SK-N-SH (cell line): Measurements from ENCODE around the gene CEACAM16. TPM values are rescaled to one million over a fixed set of nuclear protein-coding genes. Genes with fewer than 3 reads are reported as not detected.

ENCODE experiments used
- CTCF ChIA-PET: fragments of 300-600, 350-600 bp; formaldehyde crosslinking; extraction: SDS; loops from one replicate; lab custom pipeline; 2021; lab: Yijun Ruan, JAX
- POLR2A ChIA-PET: fragments of 350-600 bp; sonication (Branson Sonifier 250); formaldehyde crosslinking; extraction: SDS; loops from one replicate; lab custom pipeline; 2020; ENCODE audit warnings: antibody characterized with exemption, inconsistent platforms; lab: Yijun Ruan, JAX
- DNase-seq: peaks from one replicate; pipeline ENCODE4 v3.0.0; 2012
- H2AFZ ChIP-seq: fragments of 200-600 bp; sonication (generic); 2 replicates; pipeline ENCODE4 v1.8.1; 2016; ENCODE audit warnings: antibody characterized with exemption, mild to moderate bottlenecking, low read depth
- H3F3A ChIP-seq: fragments of 200-600 bp; sonication (generic); replicated peaks from 2 replicates; pipeline ENCODE3; 2016; ENCODE audit warnings: antibody characterized with exemption, mild to moderate bottlenecking; ENCODE audit not compliant: insufficient read depth
- H3K27ac ChIP-seq, 2 experiments: fragments of 200-500 bp in 1 of 2; fragments of 200-600 bp in 1 of 2; sonication (Bioruptor generic) in 1 of 2; sonication (generic), shearing (Covaris generic) in 1 of 2; 2 replicates each; pipeline versions ENCODE4 v1.5.1 to v1.6.1; 2014 to 2016; ENCODE audit warnings: low read depth in 2 of 2, inconsistent platforms in 1 of 2, low read length in 1 of 2, mild to moderate bottlenecking in 1 of 2, mixed read lengths in 1 of 2
- H3K27me3 ChIP-seq: fragments of 200-600 bp; sonication (generic), shearing (Covaris generic); 2 replicates; pipeline ENCODE4 v1.6.1; 2016; ENCODE audit warnings: mixed run types; ENCODE audit not compliant: insufficient read depth
- H3K36me3 ChIP-seq, 2 experiments: fragments of 200-500 bp in 1 of 2; fragments of 200-600 bp in 1 of 2; sonication (Bioruptor generic) in 1 of 2; sonication (generic) in 1 of 2; replicated peaks in 1 of 2; 2 replicates each; pipeline versions ENCODE3 to v1.5.1; 2014 to 2016; ENCODE audit warnings: low read length in 1 of 2, mild to moderate bottlenecking in 1 of 2; ENCODE audit not compliant: insufficient read depth in 2 of 2, control insufficient read depth in 1 of 2
- H3K4me1 ChIP-seq, 2 experiments: fragments of 200-500 bp in 1 of 2; fragments of 200-600 bp in 1 of 2; sonication (Bioruptor generic) in 1 of 2; sonication (generic), shearing (Covaris generic) in 1 of 2; 2 replicates each; pipeline versions ENCODE4 v1.5.1 to v1.6.1; 2014 to 2016; ENCODE audit warnings: low read depth in 1 of 2, low read length in 1 of 2, mixed run types in 1 of 2; ENCODE audit not compliant: insufficient read depth in 2 of 2, control insufficient read depth in 1 of 2
- H3K4me2 ChIP-seq: fragments of 200-600 bp; sonication (generic), shearing (Covaris generic); 2 replicates; pipeline ENCODE4 v1.6.1; 2017; ENCODE audit warnings: mixed run types
- H3K4me3 ChIP-seq, 2 experiments: fragments of 200-500 bp in 1 of 2; fragments of 200-600 bp in 1 of 2; sonication (Bioruptor generic) in 1 of 2; sonication (generic), shearing (Covaris generic) in 1 of 2; 2 replicates each; pipeline versions ENCODE4 v1.5.1 to v1.8.1; 2014 to 2016; ENCODE audit warnings: low read depth in 2 of 2, inconsistent platforms in 1 of 2, low read length in 1 of 2, mild to moderate bottlenecking in 1 of 2, mixed read lengths in 1 of 2, moderate library complexity in 1 of 2
- H3K79me2 ChIP-seq: fragments of 200-600 bp; sonication (generic); 2 replicates; pipeline ENCODE4 v1.8.1; 2017; ENCODE audit warnings: mild to moderate bottlenecking; ENCODE audit not compliant: insufficient read depth
- H3K9ac ChIP-seq: fragments of 200-600 bp; sonication (generic); 2 replicates; pipeline ENCODE4 v1.6.1; 2017; ENCODE audit warnings: mixed run types
- H3K9me2 ChIP-seq: fragments of 200-600 bp; sonication (generic); 2 replicates; pipeline ENCODE4 v1.6.1; 2017; ENCODE audit warnings: mixed run types
- H3K9me3 ChIP-seq: fragments of 200-600 bp; sonication (generic); 2 replicates; pipeline ENCODE4 v1.6.1; 2017; ENCODE audit warnings: mixed run types, mild to moderate bottlenecking, moderate library complexity
- H4K20me1 ChIP-seq: fragments of 200-600 bp; sonication (generic); 2 replicates; pipeline ENCODE4 v1.6.1; 2017; ENCODE audit warnings: mild to moderate bottlenecking, mixed run types; ENCODE audit not compliant: insufficient read depth
- CHD2 ChIP-seq: fragments of 150-350 bp; IDR thresholded peaks from 2 replicates; pipeline ENCODE4 v1.6.1; 2018; ENCODE audit warnings: low read length; ENCODE audit not compliant: partially characterized antibody
- ELF1 ChIP-seq: IDR thresholded peaks from 2 replicates; pipeline ENCODE4 v1.4.0; 2012
- EP300 ChIP-seq, 2 experiments: IDR thresholded peaks; 2 replicates each; pipeline versions ENCODE4 v1.4.0 to v1.6.1; 2012; ENCODE audit warnings: borderline replicate concordance in 1 of 2, low read depth in 1 of 2, low read length in 1 of 2
- EZH2phosphoT487 ChIP-seq: fragments of 200-600 bp; sonication (generic); IDR thresholded peaks from 2 replicates; pipeline ENCODE4 v1.6.1; 2017; ENCODE audit warnings: low read depth, mixed run types, mild to moderate bottlenecking, antibody characterized with exemption, moderate library complexity, borderline replicate concordance
- FOSL2 ChIP-seq: IDR thresholded peaks from 2 replicates; pipeline ENCODE4 v1.4.0; 2012; ENCODE audit warnings: low read depth, mild to moderate bottlenecking, moderate library complexity, borderline replicate concordance
- GABPA ChIP-seq: IDR thresholded peaks from 2 replicates; pipeline ENCODE4 v1.4.0; 2012; ENCODE audit warnings: low read depth, mild to moderate bottlenecking
- GATA2 ChIP-seq: sonication (generic); formaldehyde crosslinking; IDR thresholded peaks from 2 replicates; pipeline ENCODE4 v1.5.0; 2020; ENCODE audit warnings: mild to moderate bottlenecking, missing genetic modification reagents
- JUND ChIP-seq: IDR thresholded peaks from 2 replicates; pipeline ENCODE4 v1.4.0; 2012
- MXI1 ChIP-seq: IDR thresholded peaks from 2 replicates; pipeline ENCODE4 v1.6.1; 2012; ENCODE audit warnings: mild to moderate bottlenecking, low read depth, low read length, improper control_type of control experiment
- POLR2AphosphoS5 ChIP-seq: IDR thresholded peaks from 2 replicates; pipeline ENCODE4 v1.6.1; 2012; ENCODE audit warnings: low read depth, low read length
- RFX5 ChIP-seq: IDR thresholded peaks from 2 replicates; pipeline ENCODE4 v1.6.1; 2012; ENCODE audit warnings: mild to moderate bottlenecking, improper control_type of control experiment, low read length
- RXRA ChIP-seq: IDR thresholded peaks from 2 replicates; pipeline ENCODE4 v1.4.0; 2012; ENCODE audit warnings: low read depth, mild to moderate bottlenecking, borderline replicate concordance
- SIN3A ChIP-seq: IDR thresholded peaks from 2 replicates; pipeline ENCODE4 v1.6.1; 2012; ENCODE audit warnings: low read depth, mild to moderate bottlenecking, low read length, moderate library complexity, borderline replicate concordance
- TAF1 ChIP-seq: IDR thresholded peaks from 2 replicates; pipeline ENCODE4 v1.6.1; 2012; ENCODE audit warnings: low read depth, mild to moderate bottlenecking, low read length, moderate library complexity, borderline replicate concordance
- TCF12 ChIP-seq: IDR thresholded peaks from 2 replicates; pipeline ENCODE4 v1.4.0; 2012
- TEAD4 ChIP-seq: IDR thresholded peaks from 2 replicates; pipeline ENCODE4 v1.4.0; 2012; ENCODE audit warnings: mild to moderate bottlenecking, borderline replicate concordance; ENCODE audit not compliant: insufficient read depth
- YY1 ChIP-seq: IDR thresholded peaks from 2 replicates; pipeline ENCODE4 v1.4.0; 2012; ENCODE audit warnings: low read depth, mild to moderate bottlenecking
- WGBS: methylation state at CpG from one replicate; pipeline ENCODE4 v1.1.6; 2017; ENCODE audit warnings: low lambda C conversion rate; 5-methylcytosine and 5-hydroxymethylcytosine counted together
- polyA plus RNA-seq, 3 experiments: library from polyadenylated mRNA; depleted of rRNA; stranded (reverse); fragments of >200 nt; gene quantifications; 2 replicates each; pipeline ENCODE4 v1.2.3, GENCODE V29; 2012
- TF ChIP-seq, protein P1 (sequence below): fragments of 200-600 bp; sonication (generic); IDR thresholded peaks from 2 replicates; pipeline ENCODE4 v1.6.1; 2017; ENCODE audit warnings: antibody characterized with exemption, mild to moderate bottlenecking, moderate library complexity
- TF ChIP-seq, protein P2 (sequence below): IDR thresholded peaks from 2 replicates; pipeline ENCODE4 v1.4.0; 2012; ENCODE audit warnings: low read depth, borderline replicate concordance
- TF ChIP-seq, protein P3 (sequence below): fragments of 150-350 bp; IDR thresholded peaks from 2 replicates; pipeline ENCODE4 v1.6.1; 2017; ENCODE audit warnings: antibody characterized with exemption, low read length, low read depth, borderline replicate concordance

CEACAM16 gene
- polyA plus RNA-seq, 1 of the 3 experiments (the other 2 are of a cell fraction), result not detected

DNA sequence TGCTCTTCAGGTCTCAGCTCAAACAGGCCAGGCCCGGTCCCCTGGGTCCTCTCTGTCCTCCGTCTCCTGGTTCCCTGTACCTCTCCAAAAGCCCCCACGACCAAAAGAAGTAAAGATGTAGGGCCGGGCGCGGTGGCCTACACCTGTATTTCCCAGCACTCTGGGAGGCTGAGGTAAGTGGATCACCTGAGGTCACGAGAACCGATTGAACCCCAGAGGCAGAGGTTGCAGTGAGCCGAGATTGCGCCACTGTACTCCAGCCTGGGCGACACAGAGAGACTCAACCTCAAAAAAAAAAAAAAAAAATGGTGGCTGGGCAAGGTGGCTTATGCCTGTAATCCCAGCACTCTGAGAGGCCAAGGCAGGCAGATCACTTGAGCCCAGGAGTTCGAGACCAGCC lies 27.5 kb downstream of the CEACAM16 start:
- no peak for DNase-seq
- Histone ChIP-seq H3K79me2 (no peaks in the 10 kb centered on the region), H3K27ac (no peak overlapping the region), H2AFZ (no peak overlapping the region), H3K9me2 (no peaks in the 10 kb centered on the region), H3K9ac (no peak overlapping the region), H3K4me3 (no peak overlapping the region), H3K27me3 (no peaks in the 10 kb centered on the region), H3K4me2 (no peak overlapping the region), H3K9me3 (no peaks in the 10 kb centered on the region), H3K4me1 (peaks cover 0 to 10% of the 10 kb centered on the region in 2 experiments; a peak in 2 of 4 replicates), H4K20me1 (no peaks in the 10 kb centered on the region), H3K36me3 (no peaks in the 10 kb centered on the region), H3F3A (no peaks in the 10 kb centered on the region)
- POLR2A ChIA-PET, result interaction anchor here (0.7 kb wide), 1 partner anchor 39 kb away, joined by 4 read pairs; no protein-coding TSS in a partner anchor
- TF ChIP-seq, protein P1, sequence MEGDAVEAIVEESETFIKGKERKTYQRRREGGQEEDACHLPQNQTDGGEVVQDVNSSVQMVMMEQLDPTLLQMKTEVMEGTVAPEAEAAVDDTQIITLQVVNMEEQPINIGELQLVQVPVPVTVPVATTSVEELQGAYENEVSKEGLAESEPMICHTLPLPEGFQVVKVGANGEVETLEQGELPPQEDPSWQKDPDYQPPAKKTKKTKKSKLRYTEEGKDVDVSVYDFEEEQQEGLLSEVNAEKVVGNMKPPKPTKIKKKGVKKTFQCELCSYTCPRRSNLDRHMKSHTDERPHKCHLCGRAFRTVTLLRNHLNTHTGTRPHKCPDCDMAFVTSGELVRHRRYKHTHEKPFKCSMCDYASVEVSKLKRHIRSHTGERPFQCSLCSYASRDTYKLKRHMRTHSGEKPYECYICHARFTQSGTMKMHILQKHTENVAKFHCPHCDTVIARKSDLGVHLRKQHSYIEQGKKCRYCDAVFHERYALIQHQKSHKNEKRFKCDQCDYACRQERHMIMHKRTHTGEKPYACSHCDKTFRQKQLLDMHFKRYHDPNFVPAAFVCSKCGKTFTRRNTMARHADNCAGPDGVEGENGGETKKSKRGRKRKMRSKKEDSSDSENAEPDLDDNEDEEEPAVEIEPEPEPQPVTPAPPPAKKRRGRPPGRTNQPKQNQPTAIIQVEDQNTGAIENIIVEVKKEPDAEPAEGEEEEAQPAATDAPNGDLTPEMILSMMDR, result no peak
- TF ChIP-seq SIN3A, result no peak
- TF ChIP-seq GABPA, result no peak
- TF ChIP-seq ELF1, result no peak
- no peak for TF ChIP-seq TEAD4
- no peak for TF ChIP-seq EZH2phosphoT487
- TF ChIP-seq YY1, result no peak
- CTCF ChIA-PET, result interaction anchor here (0.7 to 21.3 kb wide), 2 partner anchors 37 to 44 kb away, joined by 4 to 598 read pairs; partner anchors contain the start of gene CBLC
- 80% methylated on average over 12 of the region's 12 CpGs for WGBS

DNA sequence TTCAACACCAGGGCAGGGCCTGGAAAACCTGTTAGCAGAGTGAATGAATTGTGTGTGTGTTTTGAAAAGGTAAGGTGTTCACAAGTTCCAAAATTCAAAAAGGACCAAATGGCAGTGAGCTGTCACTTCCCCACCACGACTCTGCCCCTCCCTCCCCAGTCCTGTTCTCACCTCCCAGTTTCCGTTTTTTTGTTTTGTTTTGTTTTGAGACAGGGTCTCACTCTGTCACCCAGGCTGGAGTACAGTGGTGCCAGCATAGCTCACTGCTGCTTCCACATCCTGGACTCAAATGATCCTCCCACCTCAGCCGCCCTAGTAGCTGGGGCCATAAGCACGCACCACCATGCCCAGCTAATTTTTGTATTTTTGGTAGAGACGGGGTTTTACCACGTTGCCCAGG lies 29.2 kb downstream of the CEACAM16 start:
- WGBS, result 85% methylated on average over 6 of the region's 6 CpGs

More for the DNA sequence above, 29.2 kb downstream of the CEACAM16 start:
- no peaks in the 10 kb centered on the region for H4K20me1 ChIP-seq
- H3K9me3 ChIP-seq, result no peaks in the 10 kb centered on the region
- H3K27ac ChIP-seq, result no peak overlapping the region
- TF ChIP-seq CHD2 (no peak), FOSL2 (no peak), ELF1 (no peak), JUND (no peak), YY1 (no peak), EZH2phosphoT487 (no peak), POLR2AphosphoS5 (no peak), RXRA (no peak), MXI1 (no peak), RFX5 (no peak), TCF12 (no peak), GATA2 (no peak), SIN3A (no peak), TAF1 (no peak), EP300 (IDR thresholded peaks at IDR 0.05; ENCODE audit: borderline replicate concordance in 1 of 2, low read depth in 1 of 2, low read length in 1 of 2) (no peak)
- TF ChIP-seq, protein P2, sequence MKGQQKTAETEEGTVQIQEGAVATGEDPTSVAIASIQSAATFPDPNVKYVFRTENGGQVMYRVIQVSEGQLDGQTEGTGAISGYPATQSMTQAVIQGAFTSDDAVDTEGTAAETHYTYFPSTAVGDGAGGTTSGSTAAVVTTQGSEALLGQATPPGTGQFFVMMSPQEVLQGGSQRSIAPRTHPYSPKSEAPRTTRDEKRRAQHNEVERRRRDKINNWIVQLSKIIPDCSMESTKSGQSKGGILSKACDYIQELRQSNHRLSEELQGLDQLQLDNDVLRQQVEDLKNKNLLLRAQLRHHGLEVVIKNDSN, result no peak
- TF ChIP-seq, protein P3, sequence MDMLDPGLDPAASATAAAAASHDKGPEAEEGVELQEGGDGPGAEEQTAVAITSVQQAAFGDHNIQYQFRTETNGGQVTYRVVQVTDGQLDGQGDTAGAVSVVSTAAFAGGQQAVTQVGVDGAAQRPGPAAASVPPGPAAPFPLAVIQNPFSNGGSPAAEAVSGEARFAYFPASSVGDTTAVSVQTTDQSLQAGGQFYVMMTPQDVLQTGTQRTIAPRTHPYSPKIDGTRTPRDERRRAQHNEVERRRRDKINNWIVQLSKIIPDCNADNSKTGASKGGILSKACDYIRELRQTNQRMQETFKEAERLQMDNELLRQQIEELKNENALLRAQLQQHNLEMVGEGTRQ, result no peak
- peaks cover 0 to 10% of the 10 kb centered on the region in 2 experiments; a peak in 1 of 4 replicates for H3K4me1 ChIP-seq
- no peak overlapping the region for H3K4me3 ChIP-seq
- H3K36me3 ChIP-seq, result no peaks in the 10 kb centered on the region
- DNase-seq, result no peak
- no peak overlapping the region for H3K9ac ChIP-seq
- CTCF ChIA-PET, result interaction anchor here (1.2 to 21.3 kb wide), 4 partner anchors 25 to 113 kb away, joined by 3 to 598 read pairs (median 10); partner anchors contain the start of gene CBLC
- no peaks in the 10 kb centered on the region for H3K9me2 ChIP-seq
- no peaks in the 10 kb centered on the region for H3K79me2 ChIP-seq
- POLR2A ChIA-PET, result no interaction called here
- H3K4me2 ChIP-seq, result no peak overlapping the region
- no peaks in the 10 kb centered on the region for H3F3A ChIP-seq
- no peak overlapping the region for H2AFZ ChIP-seq
- no peaks in the 10 kb centered on the region for H3K27me3 ChIP-seq
